HG03139 (cell line): ENCODE data around the gene NUP85.
"Not testable (repeated sequence)": the region's sequence is repeated elsewhere in the genome, so short reads cannot be mapped to it uniquely, and the experiment has no call there.

Source experiments
- ATAC-seq: cut with Tn5 transposase; IDR thresholded peaks from one replicate; pipeline ENCODE4 v1.9.1; 2021; ENCODE audit not compliant: unreplicated experiment

Gene NUP85

DNA sequence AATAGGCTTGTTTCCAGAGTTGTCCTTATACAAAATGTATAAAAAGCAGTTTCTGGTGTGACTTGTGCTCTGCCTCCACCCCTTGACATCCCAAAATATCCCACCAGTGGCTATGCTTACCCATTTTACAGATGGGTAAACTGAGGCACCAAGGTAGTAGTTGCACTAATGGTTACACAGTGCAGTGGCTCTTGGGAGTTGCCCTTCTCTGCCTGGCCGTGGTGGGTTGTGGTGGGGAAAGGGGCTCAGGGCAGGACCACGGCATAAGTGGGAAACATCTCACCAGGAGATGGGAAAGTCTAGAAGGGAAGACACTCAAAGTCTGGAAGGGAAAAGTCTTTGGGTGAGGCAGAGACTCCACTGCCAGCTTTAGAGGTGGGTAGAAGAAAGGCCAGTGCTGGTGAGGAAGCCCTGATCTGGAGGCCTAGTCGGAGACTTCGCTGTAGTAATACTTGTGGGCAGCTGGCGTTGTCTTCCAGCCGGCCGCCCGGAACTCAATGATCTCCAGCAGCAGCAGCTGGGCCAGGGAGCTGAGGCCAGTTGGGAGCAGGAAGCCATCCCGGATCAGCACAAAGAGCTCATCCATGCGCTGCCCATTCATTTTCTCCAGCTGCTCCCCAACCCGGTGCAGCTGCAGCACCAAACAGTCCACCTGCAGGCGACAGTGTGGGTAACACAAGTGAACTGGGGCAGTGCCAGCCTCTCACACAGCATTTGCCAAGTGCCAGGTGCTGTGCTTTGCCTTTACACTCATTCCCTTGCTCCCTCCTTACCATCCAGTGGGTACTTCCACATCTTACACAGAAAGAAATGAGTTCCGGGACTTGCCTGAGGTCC is 61.1 kb downstream of the NUP85 start:
- no peak for ATAC-seq

DNA sequence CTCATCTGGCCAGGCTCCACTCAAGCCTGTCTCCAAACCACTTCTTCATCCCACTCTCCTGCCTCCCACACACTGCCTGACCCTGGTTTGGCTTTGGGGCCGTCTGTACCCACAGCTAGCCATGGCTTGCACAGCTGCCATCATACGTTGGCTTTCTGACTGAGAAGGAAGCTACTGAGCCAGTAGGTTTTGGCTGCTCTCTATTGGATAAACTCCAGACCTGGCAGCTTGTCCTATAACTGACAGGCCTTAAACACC is 61.6 kb downstream of the NUP85 start:
- ATAC-seq, result no peak

- no peak for ATAC-seq
Observed at GRCh38 chr17:75267411-75268232, 62.1 kb downstream of the NUP85 start.

GRCh38 chr17:75269844-75270217 is 64.4 kb downstream of the NUP85 start:
- ATAC-seq, result no peak

DNA sequence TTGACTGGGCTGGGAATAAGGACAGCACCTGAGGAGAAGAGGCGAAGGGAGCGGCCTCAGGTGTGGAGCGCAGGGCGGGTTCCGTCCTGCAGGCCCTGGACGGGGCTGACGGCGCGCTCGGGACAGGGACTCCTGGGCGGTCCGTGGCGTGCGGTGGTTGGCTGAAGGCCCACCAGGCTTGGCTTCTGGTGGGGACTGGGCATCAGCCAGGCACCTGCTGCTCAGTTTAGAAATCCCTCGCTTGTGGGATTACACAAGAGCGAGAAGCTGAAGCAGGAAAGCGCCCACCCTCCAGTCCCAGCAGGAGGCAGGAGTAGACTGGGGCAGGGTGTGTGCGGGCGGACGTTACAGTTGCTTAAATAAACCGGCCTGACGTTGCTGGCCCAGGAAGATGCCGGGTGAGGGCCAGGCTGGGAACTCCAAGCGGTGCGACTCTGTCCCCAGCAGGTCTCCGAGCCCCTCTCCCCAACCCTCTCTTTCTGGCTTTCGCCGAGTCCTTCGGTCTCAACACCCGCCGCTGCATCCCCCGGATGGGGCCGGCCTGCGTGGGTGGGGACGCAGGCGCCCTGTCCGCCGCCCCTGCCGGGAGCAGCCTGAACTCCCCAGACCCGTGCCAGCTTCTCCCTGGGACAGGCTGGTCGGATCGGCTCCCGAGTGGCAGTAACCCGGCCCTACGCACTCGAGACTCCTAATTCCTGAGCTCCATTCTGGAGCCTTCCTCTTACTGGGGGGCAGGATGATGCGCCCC is 64.9 kb downstream of the NUP85 start:
- ATAC-seq, result peak; percentile 33

DNA sequence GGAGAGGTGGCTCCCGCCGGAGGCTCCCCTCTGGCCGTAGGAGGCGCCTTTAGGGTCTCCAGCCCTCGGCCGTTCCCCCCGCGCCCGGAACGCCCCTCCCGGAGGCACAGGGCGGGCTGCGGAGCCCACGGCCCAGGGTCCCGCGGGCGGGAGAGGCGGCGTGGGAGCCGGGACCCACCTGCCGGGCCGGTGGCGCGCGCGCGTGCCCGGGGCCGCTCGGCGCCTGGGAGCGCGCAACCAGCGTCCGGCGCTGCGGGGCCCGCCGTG is 65.4 kb downstream of the NUP85 start, which contains the start of gene MIF4GD:
Gene MIF4GD, minus strand, starts transcription at position 266 of the 267 bp plus-strand sequence. CDS start 1,036 bp downstream, outside the sequence.
- peak; percentile 13 for ATAC-seq

DNA sequence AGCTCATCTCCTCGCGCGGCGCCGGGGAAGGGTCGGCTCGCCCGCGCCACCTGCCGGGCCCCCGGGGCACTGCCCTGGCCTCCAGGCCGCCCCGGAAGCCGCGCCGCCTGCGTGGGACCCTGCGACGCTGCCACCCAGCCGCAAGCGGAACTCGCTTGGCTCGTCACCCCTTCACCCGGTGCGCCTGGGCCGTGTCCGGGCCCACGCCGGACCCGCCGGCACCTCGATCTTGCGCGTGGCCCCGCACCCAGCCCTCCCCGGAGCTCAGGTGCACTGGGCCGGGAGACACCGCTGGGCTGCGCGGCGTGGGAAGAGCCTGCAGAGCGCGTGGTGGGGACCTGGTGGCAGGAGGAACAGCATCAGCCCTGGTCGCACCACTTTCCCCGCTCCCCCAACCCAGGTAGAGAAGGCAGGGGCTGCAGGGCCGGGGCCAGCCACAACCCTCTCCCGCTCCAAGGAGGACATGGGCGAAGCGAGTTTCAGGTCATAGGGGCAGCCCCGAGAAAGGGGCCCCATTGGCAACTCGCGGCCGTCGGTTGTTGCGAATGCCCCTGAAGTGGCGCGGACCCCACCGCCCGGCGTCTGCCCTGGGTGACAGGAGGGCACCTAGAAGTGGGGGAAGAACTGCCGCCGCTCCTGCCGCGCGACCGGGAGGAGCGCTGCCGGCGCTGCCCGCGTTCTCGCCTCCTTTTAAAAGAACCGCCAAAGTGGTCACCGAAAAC is 65.9 kb downstream of the NUP85 start:
- peak; percentile 62 for ATAC-seq

- ATAC-seq, result no peak
Observed at GRCh38 chr17:75271955-75272847, 66.7 kb downstream of the NUP85 start.

DNA sequence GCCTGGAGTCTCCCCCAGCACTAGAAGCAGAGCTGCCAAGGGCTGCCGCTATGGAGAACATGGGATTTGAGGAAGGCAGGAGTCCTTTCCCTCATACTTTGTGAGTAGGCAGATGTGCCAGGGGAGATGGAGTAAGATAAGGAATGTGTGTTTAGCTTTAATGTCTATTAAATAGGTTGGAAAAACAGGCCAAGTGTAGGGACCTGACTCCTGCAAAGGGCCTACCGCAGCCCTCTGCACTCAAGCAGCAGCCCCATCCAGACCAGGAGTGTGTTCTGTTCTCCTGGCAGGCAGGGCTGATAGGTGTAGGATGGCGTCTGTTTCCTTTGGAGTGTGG is 67.3 kb downstream of the NUP85 start:
- ATAC-seq, result no peak

- ATAC-seq, result no peak
Observed at GRCh38 chr17:75273977-75274708, 68.7 kb downstream of the NUP85 start.

- ATAC-seq, result no peak
Observed at GRCh38 chr17:75277664-75278071, 72.2 kb downstream of the NUP85 start.

GRCh38 chr17:75280189-75280588 is 74.7 kb downstream of the NUP85 start:
- ATAC-seq, result not testable (repeated sequence)

DNA sequence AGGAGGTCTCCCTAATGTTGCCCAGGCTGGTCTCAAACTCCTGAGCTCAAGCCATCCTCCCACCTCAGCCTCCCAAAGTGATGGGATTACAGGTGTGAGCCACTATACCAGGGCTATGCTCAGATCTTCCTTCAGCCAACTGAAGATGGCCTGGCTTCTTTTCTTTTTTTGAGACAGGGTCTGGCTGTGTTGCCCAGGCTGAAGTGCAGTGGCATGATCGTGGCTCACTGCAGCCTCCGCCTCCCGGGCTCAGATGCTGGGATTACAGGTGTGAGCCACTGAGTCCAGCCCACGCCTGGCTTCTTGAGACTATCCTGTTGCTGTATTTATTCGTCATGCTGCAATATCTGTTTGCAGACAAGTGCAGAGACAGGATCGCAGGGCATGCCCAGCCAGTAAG is 79.6 kb downstream of the NUP85 start:
- no peak for ATAC-seq
